KOPT-K1 (cell line): ENCODE results near the gene AK3.
"Not testable (repeated sequence)": the region's sequence is repeated elsewhere in the genome, so short reads cannot be mapped to it uniquely, and the experiment has no call there.

Source experiments
- H3K27ac ChIP-seq: fragments of 200-600 bp; sonication (generic); 2 replicates; pipeline ENCODE4 v1.5.1; 2016; ENCODE audit warnings: antibody characterized with exemption, mild to moderate bottlenecking, low read depth, low read length; ENCODE audit not compliant: poor library complexity, severe bottlenecking
- H3K36me3 ChIP-seq: fragments of 200-600 bp; sonication (generic); 2 replicates; pipeline ENCODE4 v1.5.1; 2017; ENCODE audit warnings: antibody characterized with exemption, mild to moderate bottlenecking, low read length, moderate library complexity; ENCODE audit not compliant: insufficient read depth
- H3K9me3 ChIP-seq: fragments of 200-600 bp; sonication (generic); 2 replicates; pipeline ENCODE4 v1.5.1; 2017; ENCODE audit warnings: antibody characterized with exemption, low read length, mild to moderate bottlenecking; ENCODE audit not compliant: insufficient read depth, poor library complexity, severe bottlenecking

AK3 gene

DNA sequence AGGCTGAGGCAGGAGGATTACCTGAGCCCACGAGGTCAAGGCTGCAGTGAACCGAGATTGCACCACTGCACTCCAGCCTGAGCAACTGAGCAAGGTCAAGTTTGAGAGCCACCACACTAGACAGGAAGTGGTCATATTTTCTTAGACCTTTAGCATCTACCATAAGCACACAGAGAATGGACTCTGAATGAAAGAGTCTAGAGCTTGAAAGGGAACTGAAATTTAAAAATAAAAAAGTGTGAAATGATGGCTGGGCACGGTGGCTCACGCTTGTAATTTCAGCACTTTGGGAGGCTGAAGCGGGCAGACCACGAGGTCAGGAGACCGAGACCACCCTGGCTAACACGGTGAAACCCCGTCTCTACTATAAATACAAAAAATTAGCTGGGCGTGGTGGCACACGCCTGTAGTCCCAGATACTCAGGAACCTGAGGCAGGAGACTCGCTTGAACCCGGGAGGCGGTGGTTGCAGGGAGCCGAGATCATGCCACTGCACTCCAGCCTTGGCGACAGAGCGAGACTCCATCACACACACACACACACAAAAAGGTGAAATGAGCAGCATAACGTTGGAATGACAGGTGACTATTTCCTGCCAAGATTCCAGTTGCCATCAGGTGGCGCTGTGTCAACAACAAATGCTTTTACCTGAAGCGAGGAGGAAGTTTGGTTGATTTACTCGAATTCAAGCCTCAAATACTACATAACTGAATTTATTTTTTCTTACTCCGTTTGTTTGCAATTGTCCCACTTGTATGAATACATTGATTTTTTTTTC lies 21.3 kb upstream of the AK3 start:
- no peaks in the 10 kb centered on the region for H3K9me3 ChIP-seq
- no peak overlapping the region for H3K27ac ChIP-seq
- H3K36me3 ChIP-seq = no peaks in the 10 kb centered on the region

DNA sequence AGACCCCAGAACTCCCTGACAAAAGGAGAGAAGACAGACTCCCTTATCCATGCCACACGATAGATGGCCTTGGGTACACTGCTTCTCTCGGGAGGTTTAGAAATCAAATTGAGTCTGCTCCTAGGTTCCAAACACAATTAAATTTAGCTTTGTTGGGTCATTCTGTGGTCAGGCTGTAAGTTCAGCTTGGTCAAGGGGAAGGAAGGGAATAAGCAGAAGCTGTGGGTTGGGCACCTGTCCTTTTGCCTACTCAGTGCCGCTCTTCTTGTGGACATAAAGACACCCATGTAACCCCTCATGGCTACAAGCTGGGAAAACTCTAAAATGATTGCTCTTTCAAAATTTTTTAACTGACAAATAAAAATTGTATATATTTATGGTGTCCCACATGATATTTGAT lies 19.1 kb upstream of the AK3 start:
- no peaks in the 10 kb centered on the region for H3K36me3 ChIP-seq
- H3K27ac ChIP-seq = no peak overlapping the region
- no peaks in the 10 kb centered on the region for H3K9me3 ChIP-seq

GRCh38 chr9:4756420-4756819 lies 15.4 kb upstream of the AK3 start:
- Histone ChIP-seq H3K36me3 (no peaks in the 10 kb centered on the region), H3K27ac (no peak overlapping the region), H3K9me3 (no peaks in the 10 kb centered on the region)

DNA sequence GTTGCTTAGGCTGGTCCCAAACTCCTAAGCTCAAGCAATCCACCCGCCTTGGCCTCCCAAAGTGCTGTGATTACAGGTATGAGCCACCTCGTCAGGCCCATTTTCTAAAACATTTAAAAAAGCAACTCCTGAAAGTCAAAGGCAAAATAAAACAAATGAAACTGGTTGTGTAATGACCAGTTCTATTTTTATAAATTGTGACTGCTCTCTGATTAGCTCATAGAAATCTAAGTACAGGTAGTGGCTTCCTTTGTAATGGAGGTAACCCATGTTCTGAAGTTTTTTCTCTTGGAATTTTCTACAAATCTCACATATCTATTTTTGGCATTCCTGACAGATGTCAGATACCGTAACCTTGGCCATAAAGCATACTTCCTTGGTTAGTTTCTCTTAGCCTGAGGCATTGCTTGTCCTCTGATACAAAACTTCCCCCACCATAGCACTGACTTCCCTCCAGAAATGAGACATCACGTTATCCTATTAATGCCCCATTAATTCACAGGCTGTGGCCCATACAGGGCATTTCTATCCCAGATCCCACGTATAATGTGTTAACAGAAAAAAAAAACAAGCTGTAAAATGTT lies 14.1 kb upstream of the AK3 start:
- Histone ChIP-seq H3K36me3 (no peaks in the 10 kb centered on the region), H3K9me3 (no peaks in the 10 kb centered on the region), H3K27ac (no peak overlapping the region)

- not testable (repeated sequence) for H3K36me3 ChIP-seq, H3K27ac ChIP-seq, H3K9me3 ChIP-seq
Observed at GRCh38 chr9:4754530-4754929, 13.5 kb upstream of the AK3 start.

DNA sequence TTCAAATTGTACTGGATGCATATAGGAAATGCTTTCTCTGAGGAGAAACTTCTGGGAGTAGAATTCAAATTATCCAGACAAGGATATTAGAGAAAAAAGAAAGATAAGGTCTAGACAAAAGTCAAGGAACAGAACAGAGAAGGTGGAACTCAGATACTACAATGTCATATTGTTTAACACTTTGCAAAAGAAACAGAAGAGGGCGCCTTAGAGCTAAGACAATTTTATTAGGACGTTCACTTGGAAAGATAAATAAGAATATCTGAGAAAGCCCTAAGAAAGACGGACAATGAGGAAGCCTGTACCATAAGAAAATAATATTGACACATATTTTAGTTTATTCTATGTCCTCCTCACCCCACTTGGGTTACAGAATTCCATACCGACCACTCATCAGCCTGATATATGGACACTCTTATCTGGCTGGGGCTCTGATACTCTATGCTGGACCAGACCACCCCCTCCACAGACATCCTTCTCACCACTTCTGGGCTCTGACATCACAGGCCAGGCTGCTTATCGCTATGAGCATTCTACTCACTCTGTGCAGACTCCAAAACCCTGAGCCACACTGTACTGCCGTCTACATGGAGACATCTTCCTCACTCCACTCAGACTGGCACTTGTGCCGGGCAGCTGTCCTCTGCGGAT lies 9.1 kb upstream of the AK3 start:
- Histone ChIP-seq H3K27ac (no peak overlapping the region), H3K9me3 (no peaks in the 10 kb centered on the region), H3K36me3 (no peaks in the 10 kb centered on the region)

DNA sequence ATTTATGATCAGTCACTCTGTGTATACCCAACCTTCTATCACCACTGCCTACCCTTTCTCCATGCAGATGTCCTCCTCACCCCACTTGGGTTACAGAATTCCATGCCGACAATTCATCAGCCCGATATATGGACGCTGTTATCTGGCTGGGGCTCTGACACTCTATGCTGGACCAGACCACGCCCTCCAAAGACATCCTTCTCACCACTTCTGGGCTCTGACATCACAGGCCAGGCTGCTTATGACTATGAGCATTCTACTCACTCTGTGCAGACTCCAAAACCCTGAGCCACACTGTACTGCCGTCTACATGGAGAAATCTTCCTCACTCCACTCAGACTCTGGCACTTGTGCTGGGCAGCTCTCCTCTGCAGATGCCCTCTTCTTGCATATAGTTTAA lies 7.6 kb upstream of the AK3 start:
- Histone ChIP-seq H3K9me3 (no peaks in the 10 kb centered on the region), H3K36me3 (no peaks in the 10 kb centered on the region)

DNA sequence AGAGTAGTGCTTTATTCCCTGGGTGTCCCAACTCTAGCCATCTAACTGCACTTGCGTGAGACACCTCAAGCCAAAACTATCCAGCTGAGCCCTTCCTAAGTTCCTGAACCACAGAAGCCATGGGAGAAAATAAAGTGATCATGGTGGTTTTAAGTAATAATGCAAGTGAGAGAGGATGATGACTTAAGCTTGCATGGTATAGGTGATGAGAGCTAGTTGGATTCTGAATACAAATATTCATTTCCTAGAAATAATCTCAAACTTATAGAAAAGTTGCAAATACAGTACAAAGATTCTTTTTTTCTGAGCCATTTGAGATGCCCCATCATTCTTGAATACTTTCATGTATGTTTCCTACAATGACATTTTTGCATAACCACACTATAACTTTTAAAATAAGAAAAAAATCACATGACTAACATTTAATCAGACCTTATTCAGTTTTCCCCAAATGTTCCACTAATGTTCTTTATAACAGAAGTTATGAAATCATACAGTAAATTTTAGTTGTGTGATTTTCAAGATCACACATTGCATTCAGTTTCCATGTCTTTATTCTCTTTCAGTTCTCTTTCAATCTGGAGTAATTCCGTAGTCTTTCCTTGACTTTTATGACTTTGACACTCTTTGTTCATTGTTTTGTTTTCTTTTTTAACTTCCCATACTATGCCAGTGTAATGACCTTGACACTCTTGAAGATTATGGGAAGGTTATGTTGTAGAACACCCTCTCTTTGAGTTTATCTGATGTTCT lies 5.5 kb upstream of the AK3 start:
- H3K27ac ChIP-seq = no peak overlapping the region
- no peaks in the 10 kb centered on the region for H3K36me3 ChIP-seq
- no peaks in the 10 kb centered on the region for H3K9me3 ChIP-seq

More for the DNA sequence above, 7.6 kb upstream of the AK3 start:
- H3K27ac ChIP-seq = no peak overlapping the region

DNA sequence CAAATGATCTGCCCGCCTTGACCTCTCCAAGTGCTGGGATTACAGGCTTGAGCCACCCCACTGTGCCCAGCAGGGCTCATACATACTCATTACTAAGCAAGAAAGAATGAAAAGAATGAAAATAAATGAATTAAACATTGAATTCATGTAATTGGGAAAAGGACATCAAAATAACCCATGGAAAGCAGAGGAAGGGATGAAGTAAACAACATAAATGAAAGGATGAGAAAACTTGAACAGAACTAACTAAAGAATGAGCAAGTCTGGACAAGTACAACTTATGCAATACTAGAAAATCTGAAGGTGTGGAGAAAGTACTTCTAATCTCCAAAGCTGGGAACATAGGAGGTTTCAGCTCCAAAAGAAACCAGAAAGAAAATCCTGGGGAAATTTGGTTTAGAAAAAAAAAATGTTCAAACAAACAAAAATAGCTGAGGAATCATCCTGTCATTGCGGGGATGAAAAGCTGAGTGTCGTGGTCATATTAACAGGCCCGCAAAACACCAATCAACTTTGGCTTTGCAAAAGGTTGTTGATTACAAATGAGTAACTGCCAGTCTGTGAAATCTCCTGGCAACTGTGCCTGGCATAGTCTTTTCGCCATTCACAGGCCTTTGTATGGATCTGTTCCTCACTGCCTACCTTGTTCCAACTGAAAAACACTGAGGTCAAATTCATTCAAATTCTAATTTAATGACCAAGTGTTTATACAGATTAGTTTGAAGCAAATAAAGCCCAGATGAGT lies 2.3 kb upstream of the AK3 start:
- H3K27ac ChIP-seq = no peak overlapping the region
- H3K36me3 ChIP-seq = no peaks in the 10 kb centered on the region
- no peaks in the 10 kb centered on the region for H3K9me3 ChIP-seq

DNA sequence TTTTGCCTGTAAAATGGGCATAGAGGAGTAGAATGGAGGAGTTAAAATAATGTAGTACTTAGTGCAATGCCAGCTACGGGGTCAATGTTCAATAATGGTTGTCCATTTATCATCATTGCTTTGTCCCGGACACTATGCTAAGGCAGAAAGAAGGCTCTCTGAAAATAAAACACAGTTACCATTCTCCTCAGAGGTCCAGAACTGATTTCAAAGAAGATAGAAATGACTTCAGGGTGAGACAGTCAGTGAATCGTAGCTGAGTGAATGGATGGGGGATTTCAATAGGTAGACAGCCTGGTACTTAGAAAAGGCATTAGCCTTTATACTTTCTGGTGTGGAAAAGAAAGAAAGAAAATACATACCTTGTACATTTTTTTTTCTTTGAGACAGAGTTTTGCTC lies 1.2 kb upstream of the AK3 start:
- no peak overlapping the region for H3K27ac ChIP-seq
- no peaks in the 10 kb centered on the region for H3K36me3 ChIP-seq
- H3K9me3 ChIP-seq = no peaks in the 10 kb centered on the region

GRCh38 chr9:4741365-4742089 lies 525 bp upstream of the AK3 start:
- Histone ChIP-seq H3K27ac (peak overlapping the region; percentile 66), H3K9me3 (no peaks in the 10 kb centered on the region), H3K36me3 (no peaks in the 10 kb centered on the region)

DNA sequence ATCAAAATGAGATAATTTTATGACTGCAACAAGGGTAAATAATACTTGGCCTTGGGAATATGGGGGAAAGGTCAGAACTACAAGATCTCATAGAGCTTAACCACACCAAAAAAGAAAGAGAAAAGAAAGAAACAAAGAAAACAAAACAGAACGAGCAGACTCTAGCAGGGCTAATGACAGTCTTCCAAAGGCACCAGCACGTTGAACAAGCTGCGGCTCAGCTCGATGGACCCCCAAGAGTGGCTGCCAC lies 689 bp downstream of the AK3 start:
- Histone ChIP-seq H3K27ac (peak overlapping the region; percentile 66), H3K36me3 (no peaks in the 10 kb centered on the region), H3K9me3 (no peaks in the 10 kb centered on the region)

DNA sequence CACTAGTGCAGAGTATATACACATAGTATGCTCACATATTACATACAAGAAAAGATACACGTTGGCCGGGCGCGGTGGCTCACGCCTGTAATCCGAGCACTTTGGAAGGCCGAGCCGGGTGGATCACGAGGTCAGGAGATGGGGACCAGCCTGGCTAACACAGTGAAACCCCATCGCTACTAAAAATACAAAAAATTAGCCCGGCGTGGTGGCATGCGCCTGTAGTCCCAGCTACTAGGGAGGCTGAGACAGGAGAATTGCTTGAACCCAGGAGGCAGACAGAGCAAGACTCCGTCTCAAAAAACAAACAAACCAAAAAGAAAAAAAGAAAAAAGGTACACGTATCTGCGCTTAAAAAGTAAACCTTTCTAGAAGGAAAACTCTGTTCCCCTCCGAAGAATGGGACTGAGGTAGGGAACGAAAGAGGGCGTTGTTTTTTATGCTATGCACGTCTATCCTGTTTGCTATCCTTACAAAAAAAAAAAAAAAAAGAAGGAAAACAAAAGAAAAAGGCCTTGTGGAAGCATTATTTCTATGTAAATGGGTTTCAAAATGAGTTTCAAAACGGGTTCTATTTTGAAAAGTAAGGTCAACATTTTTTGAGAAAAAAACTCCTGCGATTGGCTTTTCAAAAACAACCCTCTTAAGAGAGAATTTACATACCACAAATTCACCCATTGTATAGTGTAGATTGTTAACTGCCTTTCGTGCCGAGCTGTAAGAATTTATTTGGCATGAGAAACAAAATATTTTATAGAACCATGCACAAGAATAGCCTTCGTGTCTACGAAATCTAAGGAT lies 1.2 kb downstream of the AK3 start:
- Histone ChIP-seq H3K27ac (peak overlapping the region; percentile 66), H3K9me3 (no peaks in the 10 kb centered on the region), H3K36me3 (no peaks in the 10 kb centered on the region)
